ENCODE data around the gene MLEC.

Gene MLEC

DNA sequence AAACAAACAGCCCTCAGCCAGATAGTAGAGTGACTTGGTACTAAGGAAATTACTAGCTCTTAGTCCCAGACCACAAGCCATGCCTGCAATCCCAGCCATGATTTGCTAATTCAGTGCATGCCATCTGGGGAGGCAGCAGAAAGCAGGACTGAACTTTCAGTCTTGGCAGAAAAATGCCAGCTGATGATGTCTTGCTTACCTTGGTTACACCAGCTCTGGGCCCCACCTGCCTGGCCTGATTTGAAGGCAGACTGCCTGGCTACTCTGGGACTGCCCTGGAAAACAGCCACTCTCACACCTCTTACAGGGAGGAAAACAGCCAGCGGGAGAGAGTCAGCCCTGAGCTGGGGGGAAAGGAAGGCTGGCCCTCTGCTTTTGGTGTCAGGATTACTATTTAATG is 18.7 kb downstream of the MLEC start:
- ATAC-seq (ENCODE audit: insufficient read depth, low read depth) (no peak), DNase-seq (no peak)
- TF ChIP-seq, protein P1, sequence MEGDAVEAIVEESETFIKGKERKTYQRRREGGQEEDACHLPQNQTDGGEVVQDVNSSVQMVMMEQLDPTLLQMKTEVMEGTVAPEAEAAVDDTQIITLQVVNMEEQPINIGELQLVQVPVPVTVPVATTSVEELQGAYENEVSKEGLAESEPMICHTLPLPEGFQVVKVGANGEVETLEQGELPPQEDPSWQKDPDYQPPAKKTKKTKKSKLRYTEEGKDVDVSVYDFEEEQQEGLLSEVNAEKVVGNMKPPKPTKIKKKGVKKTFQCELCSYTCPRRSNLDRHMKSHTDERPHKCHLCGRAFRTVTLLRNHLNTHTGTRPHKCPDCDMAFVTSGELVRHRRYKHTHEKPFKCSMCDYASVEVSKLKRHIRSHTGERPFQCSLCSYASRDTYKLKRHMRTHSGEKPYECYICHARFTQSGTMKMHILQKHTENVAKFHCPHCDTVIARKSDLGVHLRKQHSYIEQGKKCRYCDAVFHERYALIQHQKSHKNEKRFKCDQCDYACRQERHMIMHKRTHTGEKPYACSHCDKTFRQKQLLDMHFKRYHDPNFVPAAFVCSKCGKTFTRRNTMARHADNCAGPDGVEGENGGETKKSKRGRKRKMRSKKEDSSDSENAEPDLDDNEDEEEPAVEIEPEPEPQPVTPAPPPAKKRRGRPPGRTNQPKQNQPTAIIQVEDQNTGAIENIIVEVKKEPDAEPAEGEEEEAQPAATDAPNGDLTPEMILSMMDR (IDR thresholded peaks at IDR 0.05; ENCODE audit: borderline replicate concordance, extremely low read depth, low read length, poor library complexity, severe bottlenecking) = no peak
- no peak for TF ChIP-seq EZH2 (IDR thresholded peaks at IDR 0.05; ENCODE audit: borderline replicate concordance, low read depth, low read length, severe bottlenecking)
- Histone ChIP-seq H3K4me2 (ENCODE audit: insufficient read depth, low read length) (no peak overlapping the region), H3K79me2 (ENCODE audit: insufficient read depth, low read length) (peaks cover 7% of the 10 kb centered on the region), H3K36me3 (ENCODE audit: insufficient read depth, low read length) (peaks cover 31% of the 10 kb centered on the region), H3K27ac (ENCODE audit: low read length) (no peak overlapping the region), H3K9me3 (ENCODE audit: insufficient read depth, low read length, severe bottlenecking) (no peaks in the 10 kb centered on the region), H2AFZ (ENCODE audit: low read depth, low read length) (no peak overlapping the region), H3K4me1 (ENCODE audit: insufficient read depth, low read length) (peaks cover 9% of the 10 kb centered on the region), H3K4me3 (ENCODE audit: low read depth in 1 of 2, low read length in 2 of 2) (no peak overlapping the region), H3K27me3 (ENCODE audit: insufficient read depth, low read length, poor library complexity) (no peaks in the 10 kb centered on the region), H4K20me1 (ENCODE audit: insufficient read depth, low read length) (peaks cover 17% of the 10 kb centered on the region), H3K9ac (ENCODE audit: low read depth, low read length) (no peak overlapping the region)

DNA sequence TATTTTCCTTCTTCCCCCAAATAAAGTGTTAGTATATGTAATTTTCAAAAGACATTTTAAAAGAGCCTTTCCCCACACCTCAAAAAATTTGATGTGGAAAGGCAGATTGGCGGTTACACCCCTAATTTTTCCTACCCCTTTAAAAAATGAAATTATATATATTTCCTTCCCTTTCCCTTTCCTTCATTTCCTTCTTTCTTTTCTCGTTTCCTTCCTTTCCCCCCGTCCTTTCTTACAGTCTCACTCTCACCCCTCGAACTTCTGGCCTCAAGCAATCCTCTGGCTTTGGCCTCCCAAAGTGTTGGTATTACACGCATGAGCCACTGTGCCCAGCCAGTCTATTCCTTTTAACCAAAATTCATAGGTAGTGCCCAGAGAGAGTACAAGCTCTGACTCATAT is 19.1 kb downstream of the MLEC start:
- Histone ChIP-seq H3K4me2 (ENCODE audit: insufficient read depth, low read length) (no peak overlapping the region), H3K79me2 (ENCODE audit: insufficient read depth, low read length) (peaks cover 11% of the 10 kb centered on the region), H3K36me3 (ENCODE audit: insufficient read depth, low read length) (peaks cover 27% of the 10 kb centered on the region), H3K4me1 (ENCODE audit: insufficient read depth, low read length) (peaks cover 11% of the 10 kb centered on the region), H3K4me3 (ENCODE audit: low read depth in 1 of 2, low read length in 2 of 2) (no peak overlapping the region), H3K27ac (ENCODE audit: low read length) (no peak overlapping the region), H3K9me3 (ENCODE audit: insufficient read depth, low read length, severe bottlenecking) (no peaks in the 10 kb centered on the region), H4K20me1 (ENCODE audit: insufficient read depth, low read length) (peaks cover 13% of the 10 kb centered on the region), H2AFZ (ENCODE audit: low read depth, low read length) (no peak overlapping the region), H3K9ac (ENCODE audit: low read depth, low read length) (no peak overlapping the region), H3K27me3 (ENCODE audit: insufficient read depth, low read length, poor library complexity) (no peaks in the 10 kb centered on the region)
- TF ChIP-seq, protein P1 (IDR thresholded peaks at IDR 0.05; ENCODE audit: borderline replicate concordance, extremely low read depth, low read length, poor library complexity, severe bottlenecking) = no peak
- TF ChIP-seq EZH2 (IDR thresholded peaks at IDR 0.05; ENCODE audit: borderline replicate concordance, low read depth, low read length, severe bottlenecking) = no peak
- ATAC-seq (ENCODE audit: insufficient read depth, low read depth) (no peak), DNase-seq (no peak)

DNA sequence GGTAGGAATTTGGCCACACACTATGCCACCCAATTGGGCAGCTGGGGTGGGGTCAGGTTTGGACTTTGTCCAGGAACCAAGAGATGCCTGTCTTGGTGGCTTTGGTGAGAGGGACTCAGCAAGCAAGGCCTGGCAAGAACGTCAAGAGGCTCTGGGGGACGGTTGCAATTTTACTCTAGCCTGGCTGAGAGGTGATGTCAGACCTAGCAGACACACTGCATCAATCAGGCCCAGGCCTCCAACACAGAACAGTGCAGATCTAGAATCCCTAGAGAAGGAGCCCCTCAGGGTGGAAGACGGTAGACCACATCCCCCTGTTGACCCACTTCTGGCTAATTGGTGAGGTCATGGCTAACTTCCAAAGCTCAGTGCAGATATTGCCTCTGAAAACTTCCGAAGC is 21.7 kb downstream of the MLEC start:
- ATAC-seq (ENCODE audit: insufficient read depth, low read depth) (no peak), DNase-seq (no peak)
- H3K9me3 ChIP-seq (ENCODE audit: insufficient read depth, low read length, severe bottlenecking) = no peaks in the 10 kb centered on the region
- H3K4me2 ChIP-seq (ENCODE audit: insufficient read depth, low read length) = no peak overlapping the region
- H3K9ac ChIP-seq (ENCODE audit: low read depth, low read length) = no peak overlapping the region
- H3K36me3 ChIP-seq (ENCODE audit: insufficient read depth, low read length) = peaks cover 7% of the 10 kb centered on the region
- peaks cover 36% of the 10 kb centered on the region for H3K4me1 ChIP-seq (ENCODE audit: insufficient read depth, low read length)
- no peaks in the 10 kb centered on the region for H4K20me1 ChIP-seq (ENCODE audit: insufficient read depth, low read length)
- no peak overlapping the region for H2AFZ ChIP-seq (ENCODE audit: low read depth, low read length)
- H3K27me3 ChIP-seq (ENCODE audit: insufficient read depth, low read length, poor library complexity) = no peaks in the 10 kb centered on the region
- no peak overlapping the region for H3K4me3 ChIP-seq (ENCODE audit: low read depth in 1 of 2, low read length in 2 of 2)
- H3K27ac ChIP-seq (ENCODE audit: low read length) = no peak overlapping the region
- peaks cover 28% of the 10 kb centered on the region for H3K79me2 ChIP-seq (ENCODE audit: insufficient read depth, low read length)
- TF ChIP-seq, protein P1 (IDR thresholded peaks at IDR 0.05; ENCODE audit: borderline replicate concordance, extremely low read depth, low read length, poor library complexity, severe bottlenecking) = no peak
- TF ChIP-seq EZH2 (IDR thresholded peaks at IDR 0.05; ENCODE audit: borderline replicate concordance, low read depth, low read length, severe bottlenecking) = no peak
